IPS-11a (cell line): ENCODE measurements around the gene SLC3A2.
"Not testable (repeated sequence)": the region's sequence is repeated elsewhere in the genome, so short reads cannot be mapped to it uniquely, and the experiment has no call there.

Experiments used
- H3K4me3 ChIP-seq: one replicate; pipeline ENCODE4 v1.5.1; 2013; ENCODE audit warnings: low read depth, low read length, control low read depth

Gene SLC3A2

GRCh38 chr11:62926680-62927455, 46.2 kb downstream of the SLC3A2 start:
- peak overlapping the region; percentile 63 for H3K4me3 ChIP-seq

- no peak overlapping the region for H3K4me3 ChIP-seq
Observed at GRCh38 chr11:62928011-62928410, 47.3 kb downstream of the SLC3A2 start.

GRCh38 chr11:62930157-62930556, 49.5 kb downstream of the SLC3A2 start:
- no peak overlapping the region for H3K4me3 ChIP-seq

- no peak overlapping the region for H3K4me3 ChIP-seq
Observed at GRCh38 chr11:62930666-62931065, 50.0 kb downstream of the SLC3A2 start.

GRCh38 chr11:62931499-62932278, 51.0 kb downstream of the SLC3A2 start:
- no peak overlapping the region for H3K4me3 ChIP-seq

GRCh38 chr11:62933285-62933684, 52.6 kb downstream of the SLC3A2 start:
- H3K4me3 ChIP-seq = no peak overlapping the region

- H3K4me3 ChIP-seq = no peak overlapping the region
Observed at GRCh38 chr11:62933750-62934495, 53.2 kb downstream of the SLC3A2 start.

GRCh38 chr11:62934496-62934785, 53.7 kb downstream of the SLC3A2 start:
- H3K4me3 ChIP-seq = no peak overlapping the region

GRCh38 chr11:62937528-62937927, 56.8 kb downstream of the SLC3A2 start:
- not testable (repeated sequence) for H3K4me3 ChIP-seq
